Astrocyte of the cerebellum (primary cell): Measurements from ENCODE around the gene PNKD.

Experiments used
- DNase-seq: peaks from one replicate; pipeline ENCODE4 v3.0.0-alpha.2; 2011; ENCODE audit warnings: low read depth
- H3K4me3 ChIP-seq: 2 replicates; pipeline ENCODE4 v1.5.1; 2011; ENCODE audit warnings: mild to moderate bottlenecking, low read depth, low read length, moderate library complexity
- CTCF ChIP-seq: IDR thresholded peaks from 2 replicates; pipeline ENCODE4 v1.5.1; 2012; ENCODE audit warnings: low read length, low read depth, moderate library complexity, mild to moderate bottlenecking; ENCODE audit errors: missing control alignments
- in situ Hi-C: cut with HindIII; loops from 2 replicates; pipeline ENCODE4 v1.10.0; 2017; ENCODE audit warnings: low sequenced_read_pairs

PNKD gene

GRCh38 chr2:218261423-218262236 is 8.7 kb upstream of the PNKD start:
- no peak overlapping the region for H3K4me3 ChIP-seq
- no peak for DNase-seq
- TF ChIP-seq CTCF, result no peak
- in situ Hi-C loops, result no loop called here

GRCh38 chr2:218262237-218262600 is 8.1 kb upstream of the PNKD start:
- no peak for DNase-seq
- in situ Hi-C loops, result no loop called here
- no peak for TF ChIP-seq CTCF
- no peak overlapping the region for H3K4me3 ChIP-seq

- no peak for TF ChIP-seq CTCF
- in situ Hi-C loops, result no loop called here
- no peak overlapping the region for H3K4me3 ChIP-seq
- DNase-seq, result no peak
These were observed 7.4 kb upstream of the PNKD start for GRCh38 chr2:218262631-218263586.

- no peak overlapping the region for H3K4me3 ChIP-seq
- no peak for DNase-seq
- TF ChIP-seq CTCF, result peak; percentile 16
- in situ Hi-C loops, result no loop called here
These were observed 6.3 kb upstream of the PNKD start for GRCh38 chr2:218263817-218264641.

- no peak for TF ChIP-seq CTCF
- DNase-seq, result no peak
- in situ Hi-C loops, result no loop called here
- no peak overlapping the region for H3K4me3 ChIP-seq
These were observed 5.4 kb upstream of the PNKD start for GRCh38 chr2:218264773-218265561.
